HepG2 (cell line): ENCODE results near the gene ZNF621. TPM values are rescaled to one million over a fixed set of nuclear protein-coding genes. Genes with fewer than 3 reads are reported as not detected.
A peak's percentile ranks its signal among the peaks of the same experiment; 100 is the strongest.

Experiments
- ADNP ChIP-seq: sonication (generic); formaldehyde crosslinking; IDR thresholded peaks from 2 replicates; pipeline ENCODE4 v1.4.0; 2020; ENCODE audit warnings: missing genetic modification reagents
- AHR ChIP-seq: IDR thresholded peaks from 2 replicates; pipeline ENCODE4 v1.6.1; 2018; ENCODE audit warnings: missing genetic modification reagents, missing compliant biosample characterization
- CENPX ChIP-seq: sonication (generic); formaldehyde crosslinking; IDR thresholded peaks from 2 replicates; pipeline ENCODE4 v1.9.0; 2021; ENCODE audit warnings: mild to moderate bottlenecking, missing genetic modification reagents, moderate library complexity
- FIP1L1 ChIP-seq: fragments of 200-400 bp; formaldehyde crosslinking; IDR thresholded peaks from 2 replicates; pipeline ENCODE4 v1.6.1; 2018; ENCODE audit warnings: low read depth, mild to moderate bottlenecking, low read length, moderate library complexity, borderline replicate concordance; ENCODE audit not compliant: insufficient read depth
- FOXJ3 ChIP-seq: sonication (generic); formaldehyde crosslinking; IDR thresholded peaks from 2 replicates; pipeline ENCODE4 v1.4.0; 2020; ENCODE audit warnings: missing genetic modification reagents, mild to moderate bottlenecking, borderline replicate concordance
- HNRNPH1 ChIP-seq: fragments of 200-400 bp; formaldehyde crosslinking; optimal IDR thresholded peaks from 2 replicates; pipeline ENCODE3; 2017; ENCODE audit warnings: mild to moderate bottlenecking, low read depth, low read length
- MAFF ChIP-seq: IDR thresholded peaks from 2 replicates; pipeline ENCODE4 v1.6.1; 2011; ENCODE audit warnings: low read depth, low read length, improper control_type of control experiment
- MTA3 ChIP-seq: sonication (generic); formaldehyde crosslinking; IDR thresholded peaks from 2 replicates; pipeline ENCODE4 v1.4.0; 2020; ENCODE audit warnings: missing genetic modification reagents
- MYPOP ChIP-seq: sonication (generic); formaldehyde crosslinking; IDR thresholded peaks from 2 replicates; pipeline ENCODE4 v1.8.1; 2023; ENCODE audit warnings: mild to moderate bottlenecking, moderate library complexity, missing genetic modification reagents
- PHF21A ChIP-seq: sonication (generic); formaldehyde crosslinking; IDR thresholded peaks from 2 replicates; pipeline ENCODE4 v1.5.0; 2020; ENCODE audit warnings: mild to moderate bottlenecking, missing genetic modification reagents
- RXRA ChIP-seq: sonication (generic); formaldehyde crosslinking; IDR thresholded peaks from 2 replicates; pipeline ENCODE4 v1.5.1; 2020; ENCODE audit warnings: missing genetic modification reagents
- SP1 ChIP-seq, 2 experiments: fragments of 450-650 bp in 1 of 2; sonication (generic) in 1 of 2; formaldehyde crosslinking in 1 of 2; IDR thresholded peaks; 2 replicates each; pipeline versions ENCODE4 v1.4.0 to v1.6.1; 2016 to 2020; ENCODE audit warnings: missing genetic modification reagents in 1 of 2
- SSRP1 ChIP-seq: IDR thresholded peaks from 2 replicates; pipeline ENCODE4 v1.6.1; 2016; ENCODE audit warnings: control low read depth
- TAF15 ChIP-seq: fragments of 200-400 bp; formaldehyde crosslinking; IDR thresholded peaks from one replicate; pipeline ENCODE4 v1.6.1; 2018; ENCODE audit warnings: mild to moderate bottlenecking, low read depth, low read length; ENCODE audit not compliant: poor library complexity, severe bottlenecking
- TCF7 ChIP-seq: sonication (generic); IDR thresholded peaks from 2 replicates; pipeline ENCODE4 v1.6.1; 2016; ENCODE audit warnings: antibody characterized with exemption, low read depth
- TFE3 ChIP-seq: IDR thresholded peaks from 2 replicates; pipeline ENCODE4 v1.6.1; 2016
- ZBTB1 ChIP-seq: sonication (generic); formaldehyde crosslinking; IDR thresholded peaks from 2 replicates; pipeline ENCODE4 v1.4.0; 2020; ENCODE audit warnings: missing genetic modification reagents, borderline replicate concordance
- ZBTB46 ChIP-seq: sonication (generic); formaldehyde crosslinking; IDR thresholded peaks from 2 replicates; pipeline ENCODE4 v1.4.0; 2020; ENCODE audit warnings: mild to moderate bottlenecking, missing genetic modification reagents, borderline replicate concordance
- ZNF17 ChIP-seq: sonication (generic); formaldehyde crosslinking; IDR thresholded peaks from 2 replicates; pipeline ENCODE4 v1.5.0; 2020; ENCODE audit warnings: mild to moderate bottlenecking, missing genetic modification reagents
- ZNF343 ChIP-seq: sonication (generic); formaldehyde crosslinking; IDR thresholded peaks from 2 replicates; pipeline ENCODE4 v1.4.0; 2020; ENCODE audit warnings: mild to moderate bottlenecking, missing genetic modification reagents
- ZNF484 ChIP-seq: sonication (generic); formaldehyde crosslinking; IDR thresholded peaks from 2 replicates; pipeline ENCODE4 v1.5.1; 2020; ENCODE audit warnings: mild to moderate bottlenecking, low read depth, missing genetic modification reagents, borderline replicate concordance
- ZNF597 ChIP-seq: sonication (generic); formaldehyde crosslinking; IDR thresholded peaks from 2 replicates; pipeline ENCODE4 v1.5.0; 2020; ENCODE audit warnings: missing genetic modification reagents
- ZNF777 ChIP-seq: sonication (generic); formaldehyde crosslinking; IDR thresholded peaks from 2 replicates; pipeline ENCODE4 v1.4.0; 2020; ENCODE audit warnings: missing genetic modification reagents
- ZSCAN22 ChIP-seq: sonication (generic); formaldehyde crosslinking; IDR thresholded peaks from 2 replicates; pipeline ENCODE4 v1.4.0; 2020; ENCODE audit warnings: mild to moderate bottlenecking, missing genetic modification reagents
- polyA plus RNA-seq, 8 experiments: library from polyadenylated mRNA; depleted of rRNA in 3 of 8; stranded (reverse) in 7 of 8; unstranded in 1 of 8; fragments of >200 nt; fragmentation: Illumina TruSeq in 4 of 8; extraction: Trizol in 4 of 8; gene quantifications; 2 replicates each; pipeline versions ENCODE4 v1.2.1 to v1.2.3, GENCODE V29; 2011 to 2016; ENCODE audit warnings: low read depth in 4 of 8, missing spikeins in 1 of 8, mixed read lengths in 1 of 8; ENCODE audit not compliant: insufficient read depth in 1 of 8
- total RNA-seq, 5 experiments: library from RNA; depleted of rRNA; stranded (reverse); fragments of >200 nt; fragmentation: Illumina TruSeq; extraction: Trizol; gene quantifications; 2 replicates each; pipeline ENCODE4 v1.2.3, GENCODE V29; 2016; ENCODE audit warnings: low read depth in 1 of 5

ZNF621 gene
- total and polyA plus RNA-seq, 2 of the 13 experiments (the other 11 are each of a cell fraction or from before 2014, with no cell fraction given): 13.2 to 14.9 TPM

- peak; percentile 80; the same call in 1 of the 2 replicates for TF ChIP-seq AHR
- TF ChIP-seq ZNF777: 0 out of 2 replicates have a peak, but pooled peaks have one; percentile 35
- no peak for TF ChIP-seq ZBTB46 (CRISPR knock-in tag)
- TF ChIP-seq HNRNPH1: no peak
- no peak for TF ChIP-seq FOXJ3 (CRISPR knock-in tag)
- TF ChIP-seq TAF15: peak; percentile 63
- TF ChIP-seq CENPX (CRISPR knock-in tag): no peak
- no peak for TF ChIP-seq SP1 (IDR thresholded peaks at IDR 0.05)
- TF ChIP-seq SP1 (CRISPR knock-in tag; IDR thresholded peaks at IDR 0.05): peak; percentile 79; the same call in 1 of the 2 replicates
- TF ChIP-seq ZNF484 (CRISPR knock-in tag): no peak
- peak; percentile 44; the same call in 1 of the 2 replicates for TF ChIP-seq PHF21A (CRISPR knock-in tag)
- TF ChIP-seq ZNF343 (CRISPR knock-in tag): no peak
- no peak for TF ChIP-seq MAFF
- no peak for TF ChIP-seq ADNP
- TF ChIP-seq ZSCAN22 (CRISPR knock-in tag): no peak
- no peak for TF ChIP-seq ZNF17 (CRISPR knock-in tag)
- TF ChIP-seq ZNF597: no peak
- TF ChIP-seq RXRA (CRISPR knock-in tag): peak; percentile 75; the same call in 1 of the 2 replicates
- no peak for TF ChIP-seq ZBTB1 (CRISPR knock-in tag)
- no peak; the same call in 1 of the 2 replicates for TF ChIP-seq MYPOP (CRISPR knock-in tag)
- no peak for TF ChIP-seq TCF7
- 0 out of 2 replicates have a peak, but pooled peaks have one; percentile 78 for TF ChIP-seq FIP1L1
- TF ChIP-seq MTA3: no peak
- no peak for TF ChIP-seq SSRP1 (CRISPR knock-in tag)
- peak; percentile 61; the same call in 1 of the 2 replicates for TF ChIP-seq TFE3 (CRISPR knock-in tag)
Observed at GRCh38 chr3:40524568-40525285, at the start of gene ZNF621 (continued).
